Frontal cortex (tissue), 4 donors: ENCODE data around the gene TMEM150C. TPM values are rescaled to one million over a fixed set of nuclear protein-coding genes. Genes with fewer than 3 reads are reported as not detected.

ENCODE experiments used
- DNase-seq, 2 donors: peaks; one replicate each; pipeline ENCODE4 v3.0.0; 2012; ENCODE audit warnings: low spot score in 2 of 2
- FAIRE-seq: peaks from 2 replicates; lab custom pipeline; 2012; peaks lifted over from hg19 to GRCh38; lab: Jason Lieb, UNC
- total RNA-seq: library from RNA; depleted of rRNA; stranded (reverse); fragments of >200 nt; gene quantifications from one replicate; pipeline ENCODE4 v1.2.3, GENCODE V29; 2014
- donor health status: control.
- donor health status: control.
- donor health status: control.

The TMEM150C gene
- total RNA-seq, 1 donor from 2014 or later: 74.2 TPM

DNA sequence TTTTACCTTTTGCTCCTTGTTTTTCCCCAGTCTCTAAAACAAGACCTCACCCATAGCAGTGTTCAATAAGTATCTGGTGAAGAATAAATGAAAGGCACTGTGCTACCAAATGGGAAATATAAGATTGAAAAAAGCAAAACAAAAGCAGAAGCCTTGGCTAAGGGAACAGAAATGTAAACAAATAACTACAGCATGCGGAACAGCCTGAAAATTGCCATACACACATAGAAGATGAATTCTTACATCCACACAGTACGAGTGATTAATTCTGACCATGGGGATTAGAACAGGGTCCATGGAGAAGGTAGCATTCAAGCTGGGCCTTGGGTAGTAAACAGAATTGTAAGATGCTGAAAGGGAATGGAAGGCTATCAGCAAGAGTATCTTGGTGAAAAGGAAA lies 40.5 kb downstream of the TMEM150C start:
- no peak for FAIRE-seq
- DNase-seq: no peak

DNA sequence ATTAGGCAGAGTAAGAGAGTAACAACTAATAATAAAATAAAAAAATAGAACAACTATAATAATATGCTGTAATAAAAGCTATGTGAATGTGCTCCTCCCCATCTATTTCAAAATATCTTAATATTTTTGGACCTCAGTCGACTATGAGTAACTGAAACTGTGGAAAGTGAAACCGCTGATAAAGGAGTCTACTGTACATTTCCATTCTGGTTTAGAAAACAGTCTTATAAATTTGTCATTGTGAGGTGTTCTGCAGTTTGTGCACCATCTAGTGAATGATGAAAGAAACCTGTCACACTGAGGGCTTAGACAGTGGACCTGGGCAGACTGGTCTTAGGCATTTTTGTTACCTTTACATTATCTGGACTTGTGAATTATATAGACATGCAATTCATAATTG lies 42.0 kb downstream of the TMEM150C start:
- DNase-seq: no peak
- FAIRE-seq: no peak

DNA sequence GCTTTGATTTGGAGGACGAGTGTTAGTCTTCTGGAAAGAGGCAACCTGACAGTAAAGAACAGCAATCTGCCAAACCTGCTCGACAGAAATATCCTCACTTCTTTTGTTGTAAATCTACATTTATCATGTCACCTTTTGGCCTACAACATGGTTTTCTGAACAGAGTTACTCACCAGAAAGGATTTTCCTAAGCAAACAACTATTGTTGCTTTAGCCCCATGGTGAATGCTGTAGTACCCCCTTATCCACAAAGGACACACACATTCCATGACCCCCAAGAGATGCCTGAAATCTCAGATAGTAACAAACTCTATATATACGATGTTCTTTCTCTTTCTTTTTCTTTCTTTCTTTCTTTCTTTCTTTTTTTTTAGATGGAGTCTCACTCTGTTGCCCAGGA lies 42.7 kb downstream of the TMEM150C start:
- DNase-seq (no peak), FAIRE-seq (no peak)

DNA sequence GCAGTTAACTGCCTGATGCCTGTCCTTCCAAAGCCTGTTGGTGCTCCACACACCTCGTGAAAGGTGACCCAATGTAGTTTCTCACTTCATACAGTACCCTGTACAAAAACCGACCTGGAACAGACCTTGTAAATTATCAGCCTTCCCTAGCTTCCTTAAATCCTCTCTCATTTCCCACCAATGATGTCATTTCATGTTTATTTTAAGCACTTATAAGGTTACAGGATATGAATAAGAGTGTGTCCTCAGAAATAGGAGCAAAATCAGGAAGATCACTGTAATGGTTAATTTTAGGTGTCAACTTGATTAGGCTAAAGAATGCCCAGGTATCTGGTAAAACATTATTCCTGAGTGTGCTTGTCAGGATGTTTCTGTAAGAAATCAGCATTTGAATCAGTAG lies 44.7 kb downstream of the TMEM150C start:
- no peak for DNase-seq
- FAIRE-seq: no peak

DNA sequence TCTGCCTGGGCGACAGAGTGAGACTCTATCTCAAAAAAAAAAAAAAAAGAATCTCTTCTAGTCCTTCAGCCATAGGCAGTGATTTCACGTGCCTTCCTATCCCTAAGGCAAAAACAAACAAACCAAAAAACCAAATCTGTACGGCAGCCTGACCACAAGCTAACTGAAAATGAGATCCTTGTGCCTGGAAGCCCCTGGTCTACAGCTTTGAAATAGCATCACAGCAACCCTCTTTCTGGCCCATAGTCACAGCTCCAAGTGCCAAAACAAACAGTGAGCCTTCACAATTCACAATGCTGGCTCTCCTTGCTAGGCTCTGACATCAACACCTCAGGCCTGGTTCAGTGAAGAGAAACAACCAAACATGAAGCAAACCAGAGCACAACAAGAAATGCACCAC lies 46.1 kb downstream of the TMEM150C start:
- DNase-seq: peak; percentile 35 to 40
- FAIRE-seq: no peak

DNA sequence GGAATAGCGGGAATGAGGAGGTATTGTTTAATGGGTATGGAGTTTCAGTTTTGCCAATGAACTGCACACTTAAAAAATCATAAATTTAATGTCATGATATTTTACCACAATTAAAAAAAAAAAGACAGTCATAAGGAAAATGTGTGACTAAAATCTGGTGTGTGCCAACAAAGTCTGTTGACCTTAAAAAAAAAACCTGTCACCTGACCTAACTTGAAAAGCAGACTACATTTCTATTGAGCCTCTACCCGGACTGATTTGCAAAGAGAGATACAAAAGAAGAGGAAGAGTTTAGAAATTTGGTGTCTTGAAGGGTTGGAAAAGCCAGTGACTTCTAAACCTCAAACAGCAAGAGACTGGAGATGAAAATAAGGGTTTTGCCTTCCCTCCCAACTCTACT lies 48.4 kb downstream of the TMEM150C start:
- DNase-seq (no peak), FAIRE-seq (no peak)

DNA sequence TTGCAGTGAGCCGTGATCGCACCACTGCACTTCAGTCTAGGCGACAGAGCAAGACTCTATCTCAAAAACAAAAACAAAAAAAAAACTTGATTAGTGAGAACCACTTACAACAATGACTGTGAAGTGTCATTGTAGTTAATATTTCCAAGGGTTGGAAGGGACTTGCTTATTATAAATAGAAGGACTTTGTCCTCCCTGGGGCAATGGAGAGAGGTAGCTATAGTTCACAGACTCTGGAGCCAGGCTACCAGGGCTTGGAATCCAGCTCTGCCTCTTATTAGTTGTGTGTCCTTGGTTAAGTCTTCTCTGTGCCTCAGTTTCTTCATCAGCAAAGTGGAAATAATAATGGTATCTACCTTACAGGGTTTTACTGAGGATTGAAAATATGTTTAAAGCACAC lies 51.6 kb downstream of the TMEM150C start:
- DNase-seq: no peak
- no peak for FAIRE-seq

DNA sequence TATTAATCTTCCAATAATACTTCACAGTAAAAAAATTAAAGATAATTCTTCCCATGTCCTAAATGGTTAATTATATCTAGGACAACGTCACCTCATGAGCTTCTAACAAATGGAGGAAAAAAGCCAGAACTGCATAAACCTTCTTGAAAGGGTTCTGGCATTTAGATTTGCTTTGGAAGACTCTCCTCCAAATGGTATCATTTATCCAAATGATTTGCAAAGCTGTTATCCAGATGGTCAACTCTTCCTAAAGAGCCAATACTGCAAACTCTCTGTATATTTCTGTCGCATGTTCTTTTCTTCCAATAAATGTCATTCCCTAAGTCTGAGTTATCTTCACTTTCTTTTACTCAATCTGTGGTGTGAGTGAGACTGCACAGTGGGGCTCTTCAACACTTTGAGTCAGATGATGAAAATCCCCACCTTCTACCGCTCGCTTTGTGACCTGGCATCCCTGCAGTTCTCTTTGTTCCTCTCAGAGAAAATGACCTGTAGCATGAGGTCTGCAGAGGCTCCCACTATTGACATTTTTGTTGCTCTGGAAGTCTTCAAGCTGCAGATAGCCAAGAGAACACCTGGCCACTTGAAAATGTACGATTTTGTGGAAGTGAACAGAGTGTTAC lies 52.9 kb downstream of the TMEM150C start:
- FAIRE-seq (no peak), DNase-seq (no peak)

DNA sequence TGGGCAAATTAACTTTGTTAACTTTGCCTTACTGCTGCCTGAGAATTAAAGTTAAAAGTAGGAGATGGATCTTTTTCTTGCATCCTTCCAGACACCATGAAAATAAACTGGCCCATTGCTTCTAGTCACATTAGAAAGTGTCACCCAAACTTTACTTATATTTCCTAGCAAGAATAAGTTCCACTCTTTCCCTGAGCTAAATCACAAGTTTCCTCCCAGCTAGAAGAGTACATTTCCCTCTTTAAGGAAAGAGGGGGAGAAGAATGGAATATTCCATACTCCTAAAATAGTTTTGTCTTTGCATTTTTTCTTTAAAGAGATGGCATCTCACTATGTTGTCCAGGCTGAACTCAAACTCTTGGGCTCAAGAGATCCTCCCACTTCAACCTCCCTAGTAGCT lies 53.8 kb downstream of the TMEM150C start:
- no peak for DNase-seq
- FAIRE-seq: no peak

DNA sequence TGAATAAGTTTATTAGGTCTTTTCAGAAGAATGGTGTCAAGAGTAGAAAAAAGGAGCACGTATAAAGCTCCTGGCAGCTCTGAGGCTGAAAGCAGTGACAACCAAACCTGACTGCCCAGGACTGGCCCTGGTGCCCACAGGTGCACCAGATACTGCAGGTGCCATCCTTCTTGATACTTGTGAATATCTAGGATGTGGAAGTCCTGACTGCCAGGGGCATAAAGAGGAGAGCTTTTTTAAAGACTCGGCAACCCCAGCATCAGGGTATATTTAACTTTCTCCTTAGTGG lies 60.7 kb downstream of the TMEM150C start:
- FAIRE-seq (no peak), DNase-seq (no peak)

DNA sequence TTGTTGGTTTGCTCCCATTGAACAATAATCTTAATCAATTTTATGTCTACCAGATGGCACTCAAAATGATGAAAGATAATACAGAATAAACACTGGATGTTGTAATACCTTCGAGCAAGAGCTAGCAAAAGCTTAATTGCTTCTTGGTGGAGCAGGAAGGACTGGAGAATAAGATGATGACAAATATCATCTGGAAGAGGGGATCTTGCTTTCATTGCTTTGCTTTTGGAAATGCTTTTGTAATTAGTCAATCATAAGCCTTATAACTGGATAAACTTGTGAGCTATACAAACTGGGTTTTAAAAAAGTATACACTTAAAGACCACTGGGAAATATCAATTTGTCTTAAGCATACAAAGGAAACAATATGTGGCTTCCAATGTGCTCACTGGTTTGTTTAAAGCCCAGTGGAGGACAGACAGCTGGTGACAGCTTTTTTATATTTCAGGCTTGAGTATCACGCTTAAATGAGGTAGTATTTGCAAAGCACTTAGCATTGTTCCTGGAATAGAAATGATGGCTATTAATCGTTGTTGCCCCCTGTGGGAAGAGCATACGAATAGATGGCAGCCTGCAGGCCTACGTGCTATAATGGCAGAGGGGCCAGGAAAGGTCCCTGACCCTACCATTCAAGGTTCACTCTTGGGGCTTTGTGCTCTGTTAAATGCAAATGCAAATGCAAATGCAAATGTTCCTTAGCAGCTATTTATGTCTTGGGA lies 61.2 kb downstream of the TMEM150C start:
- FAIRE-seq (no peak), DNase-seq (no peak)

DNA sequence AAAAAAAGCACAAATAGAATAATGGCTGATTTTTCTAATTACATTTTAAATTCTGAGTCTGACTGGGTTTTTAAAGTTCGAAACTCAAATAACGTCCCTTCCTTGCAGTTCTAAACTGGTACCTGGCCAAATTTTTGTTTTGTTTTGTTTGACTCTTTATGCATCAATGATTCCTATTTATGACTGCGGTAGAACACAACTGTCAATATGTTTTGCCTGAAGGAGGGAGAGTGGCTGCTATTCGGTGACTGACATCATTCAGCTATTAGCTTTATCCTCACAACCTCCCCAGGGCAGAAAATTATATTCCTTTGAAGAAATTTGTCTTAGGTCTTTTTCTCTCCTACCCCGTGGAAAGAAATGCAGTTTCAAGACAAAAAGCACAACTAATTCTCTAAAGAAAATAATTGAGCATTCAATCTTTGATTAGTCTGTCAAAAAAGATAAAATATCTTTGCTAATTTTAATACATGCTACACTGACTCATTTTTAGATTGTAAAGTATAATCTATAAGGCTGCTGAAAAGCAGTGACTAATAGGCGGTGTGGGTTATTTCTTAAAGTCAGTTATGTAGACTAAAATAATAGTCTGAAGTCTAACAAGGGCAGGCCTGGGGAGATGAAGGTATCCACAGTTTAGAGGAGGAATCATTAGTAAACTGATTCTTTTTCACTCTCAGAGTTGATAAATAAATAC lies 61.9 kb downstream of the TMEM150C start:
- DNase-seq (no peak), FAIRE-seq (no peak)

DNA sequence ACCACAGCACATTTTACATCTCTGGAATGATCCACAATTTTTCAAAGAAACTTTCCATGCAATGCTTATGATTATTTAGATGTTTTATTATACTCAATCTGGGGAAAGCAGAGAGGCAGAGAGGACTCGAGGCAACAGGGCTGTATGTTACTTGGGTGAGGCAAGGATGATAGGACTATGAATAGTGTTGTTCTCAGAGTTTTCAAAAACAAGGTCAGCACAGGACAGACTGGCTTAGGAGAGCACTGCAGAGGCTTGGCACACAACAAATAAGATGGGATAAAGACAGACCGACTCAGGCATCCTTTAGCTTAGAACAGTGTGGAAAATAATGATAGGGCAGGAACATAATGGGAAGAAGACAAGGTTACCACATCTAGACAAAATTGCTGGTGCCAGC lies 65.4 kb downstream of the TMEM150C start:
- FAIRE-seq: no peak
- DNase-seq: no peak

DNA sequence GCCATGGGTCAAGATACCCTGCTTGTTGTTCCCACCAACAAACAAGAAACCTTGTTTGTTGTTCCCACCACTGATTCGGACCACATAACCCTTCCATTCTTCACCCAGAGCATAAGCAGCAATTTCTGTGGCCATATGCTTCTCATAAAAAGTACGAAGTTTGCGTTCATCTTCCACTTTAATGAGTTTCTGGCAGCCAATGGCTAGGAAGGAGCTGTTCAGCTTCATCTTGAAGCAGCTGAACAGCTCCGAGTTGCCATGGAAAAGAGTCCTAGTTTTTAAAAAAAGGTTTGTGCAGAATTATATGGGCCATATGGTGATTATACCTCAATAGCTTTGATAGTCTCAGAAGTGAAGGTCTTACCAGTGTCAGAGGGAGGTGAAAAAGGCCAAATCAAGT lies 66.1 kb downstream of the TMEM150C start:
- FAIRE-seq (no peak), DNase-seq (no peak)

DNA sequence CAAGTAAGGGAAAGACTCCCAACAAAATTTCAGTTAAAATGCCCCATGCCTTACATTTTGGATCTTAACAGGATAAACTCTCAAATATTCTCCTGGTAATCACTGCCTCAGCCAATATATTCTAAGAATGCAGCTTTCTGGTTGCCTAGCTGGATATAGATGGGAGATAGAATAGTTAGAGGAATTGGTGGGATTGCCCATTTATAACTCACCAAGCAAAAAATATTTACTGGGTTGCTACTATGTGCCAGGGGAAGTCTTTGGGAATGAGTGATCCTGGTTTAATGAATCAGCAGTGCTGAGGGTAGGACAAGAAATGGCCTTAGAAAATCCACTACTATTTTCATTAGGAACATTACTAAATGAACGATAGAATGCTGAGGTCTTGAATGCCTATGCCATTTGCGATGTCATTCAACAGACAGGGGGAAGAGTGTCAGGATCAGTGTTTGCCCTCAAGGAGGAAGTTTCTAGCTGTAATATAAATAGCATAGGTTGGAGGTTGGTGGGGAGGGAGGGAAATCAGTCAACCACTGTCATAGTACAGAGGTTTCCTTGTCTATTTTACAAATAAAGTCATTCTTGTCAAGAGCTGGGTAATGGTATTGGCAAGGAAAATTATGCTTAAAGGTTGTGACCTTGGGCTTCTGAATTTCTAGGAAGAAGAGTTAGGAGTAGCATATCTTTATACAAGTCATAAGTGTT lies 67.9 kb downstream of the TMEM150C start:
- no peak for FAIRE-seq

DNA sequence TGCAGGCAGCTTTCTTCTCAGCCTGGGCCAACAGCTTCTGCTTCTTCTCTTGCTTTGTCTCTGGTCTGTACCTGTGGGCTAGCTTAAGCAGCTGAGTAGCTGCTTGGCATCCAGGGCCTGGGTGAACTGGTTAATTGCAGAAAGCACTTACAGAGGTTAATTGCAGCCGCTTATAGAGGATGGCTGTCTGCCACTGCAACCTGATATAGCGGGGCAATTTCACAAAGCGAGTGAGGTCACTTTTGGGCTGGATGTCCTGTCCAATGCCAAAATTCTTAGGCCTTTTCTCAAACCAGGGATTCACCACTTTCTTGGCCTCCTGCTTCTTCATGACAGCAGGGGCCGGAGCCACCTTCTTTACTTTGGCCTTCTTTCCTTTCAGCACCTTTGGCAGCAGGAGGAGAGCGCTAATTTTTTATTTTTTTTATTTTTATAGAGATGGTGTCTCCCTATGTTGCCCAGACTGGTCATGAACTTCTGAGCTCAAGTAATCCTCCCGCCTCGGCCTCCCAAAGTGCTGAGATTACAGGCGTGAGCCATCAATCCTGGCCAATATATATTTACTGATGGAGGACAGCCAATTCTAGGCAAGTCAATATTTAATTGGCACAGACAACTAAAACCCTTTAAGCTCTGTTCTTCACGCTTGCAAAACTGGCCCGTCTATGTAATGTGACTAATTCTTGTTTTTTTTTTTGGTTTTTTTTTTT lies 70.4 kb downstream of the TMEM150C start:
- DNase-seq (no peak), FAIRE-seq (no peak)

More for the DNA sequence above, 67.9 kb downstream of the TMEM150C start:
- no peak for DNase-seq

DNA sequence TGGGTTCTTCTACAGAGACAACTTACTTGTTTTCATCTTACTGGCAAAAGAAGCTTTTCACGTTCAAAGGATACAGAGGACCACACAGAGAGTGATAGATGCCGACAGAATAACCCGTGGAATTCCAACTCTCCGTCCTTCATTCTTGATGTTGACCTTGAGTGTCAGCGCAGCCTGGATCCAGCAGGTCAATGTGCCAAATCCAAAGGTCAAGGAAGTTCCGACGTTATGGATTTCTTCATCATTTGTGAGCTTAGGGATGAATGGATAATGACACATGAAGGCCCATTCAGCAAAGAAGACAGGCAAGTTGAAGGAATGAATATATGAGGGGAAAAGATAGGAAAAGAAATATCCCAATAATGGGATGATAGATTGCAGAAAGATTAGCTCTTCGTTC lies 71.8 kb downstream of the TMEM150C start:
- no peak for DNase-seq
- FAIRE-seq: no peak

DNA sequence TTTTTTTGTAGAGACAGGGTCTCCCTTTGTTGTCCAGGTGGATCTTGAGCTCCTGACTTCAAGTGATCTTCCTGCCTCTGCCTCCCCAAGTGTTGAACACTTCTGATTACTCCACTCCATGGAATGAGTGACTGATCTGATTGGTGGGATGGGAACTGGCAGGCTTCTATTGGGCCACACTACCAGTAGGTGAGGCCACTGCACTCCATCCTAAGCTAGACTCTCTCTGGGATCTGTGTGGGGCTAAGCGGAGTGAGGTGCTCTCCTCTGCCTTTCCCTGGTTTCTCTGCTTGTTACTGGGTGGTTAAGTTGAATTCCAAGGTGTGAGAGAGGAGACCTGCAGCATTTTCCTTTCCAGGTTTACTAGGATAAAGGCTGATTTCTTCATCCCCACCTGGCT lies 72.7 kb downstream of the TMEM150C start:
- no peak for DNase-seq
- FAIRE-seq: no peak

DNA sequence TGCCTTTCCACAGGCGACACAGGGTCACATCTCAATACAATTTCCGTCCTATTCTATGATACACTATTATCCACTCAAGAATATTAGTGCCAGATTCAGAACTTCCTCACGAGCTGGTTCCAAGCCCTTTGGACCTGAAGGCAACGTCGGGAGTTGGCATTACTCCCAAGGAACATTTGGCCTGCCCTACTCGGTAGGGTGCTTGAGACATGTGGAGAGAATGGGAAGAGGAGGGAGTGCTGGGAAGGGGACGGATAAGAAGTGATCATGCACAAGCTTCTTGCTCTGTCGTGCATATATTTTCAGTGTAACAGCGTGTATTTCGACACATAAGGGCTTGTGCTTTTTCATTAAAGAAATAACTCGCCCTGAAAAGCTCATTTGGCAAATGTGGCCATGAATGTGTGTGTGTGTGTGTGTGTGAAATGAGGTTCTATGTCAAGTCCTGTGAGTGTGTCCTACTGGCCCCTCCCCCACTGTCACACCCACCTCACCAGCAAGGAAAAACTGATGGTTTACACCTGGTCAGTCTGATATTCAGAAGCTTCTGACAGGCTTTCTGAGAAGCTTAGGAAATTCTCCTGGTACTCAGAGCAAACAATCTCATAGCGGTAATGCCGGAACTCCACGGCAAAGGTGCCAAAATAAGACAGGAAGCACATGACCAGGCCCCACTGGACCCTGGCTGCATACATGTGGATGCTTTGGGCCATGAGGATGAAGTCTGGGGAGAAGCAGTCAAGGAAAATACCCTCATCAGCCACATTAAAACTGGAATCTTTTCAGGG lies 76.6 kb downstream of the TMEM150C start:
- no peak for DNase-seq
- FAIRE-seq: no peak

DNA sequence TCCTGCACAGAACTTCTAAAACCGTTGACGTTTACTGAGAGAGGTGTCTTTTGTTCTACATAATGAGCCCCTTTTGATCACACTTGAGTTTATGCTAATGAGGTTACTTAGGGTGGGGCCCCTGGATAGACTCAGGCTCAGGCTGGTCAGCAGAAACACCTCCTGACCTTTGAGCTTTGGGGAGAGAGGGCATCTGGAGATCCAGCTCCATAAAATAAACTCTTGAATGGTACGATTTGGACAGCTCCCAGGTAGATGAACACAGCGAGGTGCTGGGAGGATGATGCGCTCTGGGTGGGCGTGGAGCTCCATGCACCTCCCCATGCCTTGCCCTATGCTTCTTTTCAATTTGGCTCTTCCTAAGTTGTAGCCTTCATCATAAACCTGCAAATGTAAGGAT lies 79.4 kb downstream of the TMEM150C start:
- FAIRE-seq: no peak
- DNase-seq: no peak
